GDM1 (cell line): ENCODE measurements around the gene PPM1H.
"Not testable (repeated sequence)": the region's sequence is repeated elsewhere in the genome, so short reads cannot be mapped to it uniquely, and the experiment has no call there.

ENCODE experiments used
- DNase-seq: peaks from one replicate; lab custom pipeline; 2025; lab: John Stamatoyannopoulos, UW

The PPM1H gene

DNA sequence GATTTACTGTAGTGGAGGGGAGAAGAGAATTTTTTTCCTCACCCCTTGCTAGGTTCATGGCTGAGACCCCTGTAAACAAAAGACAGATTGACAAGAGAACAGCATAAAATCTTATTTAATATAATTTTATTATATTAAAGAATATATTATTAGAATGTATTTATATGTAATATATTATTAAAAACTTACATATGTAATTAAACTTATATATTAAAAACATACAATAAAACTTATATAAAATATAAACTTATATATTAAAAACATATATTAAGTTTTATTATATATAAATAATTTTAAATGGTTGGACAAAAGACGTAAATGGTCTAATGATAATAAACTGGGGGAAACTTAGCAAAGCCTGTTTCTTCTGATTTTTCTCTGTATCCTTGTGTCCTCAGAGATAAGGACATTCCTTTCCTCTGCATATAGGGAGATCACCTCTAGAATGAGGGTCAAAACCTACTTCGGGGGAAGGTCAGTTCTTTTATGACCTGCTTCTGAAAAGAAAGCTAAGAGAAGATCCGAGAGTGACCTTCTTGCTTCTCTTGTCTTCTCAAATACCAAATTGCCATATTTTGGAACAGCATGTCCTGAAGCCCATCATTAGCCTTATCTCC lies 8.9 kb upstream of the PPM1H start:
- no peak for DNase-seq

DNA sequence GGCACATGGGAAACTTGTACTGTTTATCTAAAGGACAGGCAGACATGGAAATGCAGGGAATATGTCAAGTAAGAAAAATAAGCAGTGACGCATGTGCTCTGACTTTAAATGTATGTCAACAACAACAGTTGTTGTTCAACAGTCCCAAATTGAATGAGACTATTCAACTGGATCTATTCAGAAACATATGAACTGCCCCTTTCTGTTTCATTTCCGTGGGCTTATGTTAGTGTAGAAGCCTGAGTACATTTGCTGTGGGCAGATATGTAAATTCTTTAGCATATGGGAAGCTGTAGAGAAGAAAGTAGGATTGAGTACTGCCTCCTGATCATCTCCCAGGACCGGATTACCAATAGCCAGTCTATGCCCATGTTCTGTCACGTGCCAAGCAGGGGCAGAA lies 7.4 kb upstream of the PPM1H start:
- DNase-seq: not testable (repeated sequence)

DNA sequence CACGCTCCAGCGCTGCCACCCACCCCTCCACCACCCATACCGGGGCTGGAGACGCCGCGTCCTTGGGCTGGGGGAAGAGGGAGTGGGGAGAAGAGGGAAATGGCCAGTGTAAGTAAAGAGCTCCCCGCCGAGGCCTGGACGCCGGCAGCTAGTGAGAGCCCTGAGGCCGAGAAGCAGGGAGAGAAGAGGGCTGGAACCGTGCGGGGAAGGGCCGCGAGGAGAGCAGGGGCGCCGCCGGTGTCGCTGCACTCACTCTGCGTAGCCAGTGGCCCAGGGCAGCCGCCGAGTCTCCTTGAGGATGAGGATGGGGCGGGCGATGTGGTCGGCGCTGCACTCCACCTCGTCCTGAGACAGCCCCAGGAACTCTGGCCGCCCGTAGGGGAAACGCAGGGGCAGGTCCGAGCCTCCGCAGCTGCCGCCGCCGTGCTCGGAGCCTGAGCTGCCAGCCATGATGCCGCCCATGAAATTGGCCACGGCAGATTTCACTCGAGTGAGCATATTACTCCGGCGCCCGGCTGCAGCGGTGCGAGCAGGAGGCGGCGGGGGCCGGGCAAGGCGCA lies 631 bp downstream of the PPM1H start:
- peak; percentile 32 for DNase-seq

DNA sequence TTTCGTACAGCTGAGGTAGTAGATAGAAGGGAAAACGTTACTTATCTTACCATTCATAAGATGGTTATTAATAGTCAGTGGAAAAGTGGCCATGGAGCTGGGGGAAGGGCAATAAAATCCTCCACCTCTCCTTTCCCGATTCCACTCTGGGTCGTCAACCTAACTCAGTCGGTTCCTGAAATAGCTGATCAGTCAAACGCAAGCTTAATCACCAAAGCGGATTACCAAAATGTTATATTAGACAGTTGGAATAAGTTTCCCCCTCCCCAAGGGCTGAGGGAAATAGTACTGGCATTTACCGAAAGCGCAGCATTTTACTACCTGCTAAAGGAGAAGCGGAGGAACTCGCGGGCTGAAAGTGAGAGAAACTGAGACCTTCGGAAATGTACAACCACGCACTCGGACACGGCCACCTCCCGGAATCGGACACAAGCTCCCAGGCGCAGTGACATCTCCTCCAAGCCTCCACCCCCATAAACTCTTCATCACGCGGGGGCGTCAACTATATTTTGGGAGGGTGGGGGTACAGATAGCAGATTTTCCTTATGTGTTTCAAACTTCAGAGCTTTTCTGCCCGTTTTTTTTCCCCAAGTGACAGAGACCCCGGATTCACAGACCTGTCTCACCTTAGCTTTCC lies 1.2 kb downstream of the PPM1H start:
- no peak for DNase-seq

DNA sequence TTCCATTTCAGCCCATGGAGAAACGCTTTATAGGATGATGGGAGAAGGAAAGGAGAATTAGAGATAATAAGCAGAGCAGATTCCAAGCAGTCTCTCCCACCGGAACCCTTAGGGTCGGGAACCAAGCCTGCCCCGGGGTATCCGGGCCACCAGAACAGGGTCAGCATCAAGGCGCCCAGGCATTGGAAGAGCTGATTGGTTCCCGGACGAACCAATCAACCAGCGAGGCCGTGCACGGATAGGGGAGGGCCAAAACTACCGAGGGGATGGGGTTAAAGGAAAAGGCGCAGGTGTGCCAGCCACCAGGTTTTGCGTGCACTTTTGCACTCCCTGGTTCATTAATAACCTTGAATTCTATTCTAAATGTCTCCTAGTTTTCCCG lies 1.7 kb downstream of the PPM1H start:
- no peak for DNase-seq

DNA sequence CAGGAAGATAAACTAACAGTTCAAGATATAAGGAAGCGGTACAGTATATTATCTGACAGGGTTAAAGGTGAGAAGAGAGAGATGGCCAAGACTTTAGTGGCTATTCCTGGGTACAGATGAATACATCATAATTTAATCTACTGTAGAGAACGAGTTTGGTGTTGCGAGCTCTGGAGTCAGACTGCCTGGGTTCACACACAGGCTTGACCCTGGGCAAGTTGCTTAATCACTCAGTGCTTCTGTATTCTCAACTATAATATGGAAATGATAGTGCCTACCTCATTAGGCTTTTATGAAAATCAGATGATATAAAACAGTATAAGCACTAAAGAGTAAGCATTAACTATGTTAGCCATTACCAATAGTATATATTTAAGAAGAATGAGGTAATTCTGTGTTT lies 3.5 kb downstream of the PPM1H start:
- DNase-seq: peak; percentile 4

DNA sequence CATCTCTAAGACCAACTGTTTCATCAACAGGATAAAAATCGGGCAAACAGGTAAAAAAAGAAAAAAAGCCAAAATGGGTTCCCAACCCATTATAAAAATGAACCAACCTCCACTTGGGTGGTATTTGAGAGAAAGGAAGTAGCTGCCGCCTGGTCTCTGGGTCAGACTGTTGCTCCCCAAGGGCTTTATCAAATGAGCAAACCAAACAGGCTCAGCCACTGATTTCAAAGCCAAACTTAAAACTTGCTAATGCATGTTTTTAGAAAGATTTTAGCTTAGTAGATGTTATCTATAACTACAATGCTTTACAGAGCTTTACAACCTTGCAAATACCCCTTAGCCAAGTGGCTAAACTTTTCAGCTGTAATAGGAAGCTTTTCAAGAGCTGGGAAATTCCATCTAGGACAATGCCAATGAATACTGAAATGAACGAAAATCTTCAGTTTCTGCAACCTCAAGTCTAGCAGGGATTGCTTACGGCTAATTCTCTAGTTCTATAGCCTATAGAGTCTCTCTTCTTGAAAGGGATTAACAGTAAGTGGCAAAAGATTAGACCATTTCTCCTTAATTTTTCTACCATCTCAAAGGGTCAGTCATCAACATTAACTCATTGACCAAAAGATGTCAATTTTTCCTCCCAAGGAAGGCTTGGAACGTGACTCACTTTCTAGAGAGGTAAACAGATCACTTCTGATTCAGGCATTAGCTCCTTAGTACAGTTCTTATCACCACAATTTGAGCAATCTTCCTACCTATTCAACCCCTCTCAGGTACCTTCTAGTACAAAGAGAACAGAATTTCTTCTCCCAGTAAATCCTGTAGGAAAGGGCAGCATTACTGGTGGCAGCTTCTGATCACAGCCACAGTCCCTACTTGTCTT lies 4.2 kb downstream of the PPM1H start:
- no peak for DNase-seq

DNA sequence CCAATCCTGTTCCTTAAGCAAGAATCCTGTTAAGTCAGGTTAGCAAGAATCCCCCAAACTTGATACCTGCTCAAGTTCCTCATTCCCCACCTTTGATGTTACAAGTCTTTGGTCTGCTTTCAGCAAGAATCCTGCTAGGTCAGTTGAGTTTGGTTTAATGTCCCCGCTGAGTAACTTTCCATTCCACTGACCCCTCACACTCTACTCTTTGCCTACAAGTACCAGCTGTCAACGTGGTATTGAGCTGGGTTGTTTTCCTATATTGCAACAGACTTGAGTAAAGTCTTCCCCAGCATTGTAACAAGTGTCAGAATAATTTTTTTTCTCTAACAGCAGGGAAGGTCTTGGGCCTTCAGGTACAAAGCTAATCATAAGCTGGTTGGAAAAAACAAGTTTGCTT lies 6.3 kb downstream of the PPM1H start:
- no peak for DNase-seq

DNA sequence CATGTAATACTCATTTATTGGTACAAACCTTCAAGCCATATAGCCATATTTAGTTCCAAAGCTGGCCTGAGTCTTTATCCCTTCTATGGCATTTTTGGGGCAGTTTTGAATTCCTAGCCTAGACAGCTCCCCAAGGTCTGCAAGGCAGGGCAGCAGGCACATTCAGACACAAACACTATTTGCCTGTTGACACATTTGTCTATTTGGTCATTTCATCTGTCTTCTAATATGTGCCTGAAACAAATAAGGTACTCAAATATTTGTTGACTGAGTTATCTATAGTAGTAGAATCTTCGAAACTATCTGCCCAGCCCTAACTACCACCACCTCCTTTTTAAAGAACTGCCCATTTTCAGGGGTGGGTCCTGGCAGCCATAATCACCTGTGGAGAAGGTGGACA lies 9.3 kb downstream of the PPM1H start:
- DNase-seq: no peak

DNA sequence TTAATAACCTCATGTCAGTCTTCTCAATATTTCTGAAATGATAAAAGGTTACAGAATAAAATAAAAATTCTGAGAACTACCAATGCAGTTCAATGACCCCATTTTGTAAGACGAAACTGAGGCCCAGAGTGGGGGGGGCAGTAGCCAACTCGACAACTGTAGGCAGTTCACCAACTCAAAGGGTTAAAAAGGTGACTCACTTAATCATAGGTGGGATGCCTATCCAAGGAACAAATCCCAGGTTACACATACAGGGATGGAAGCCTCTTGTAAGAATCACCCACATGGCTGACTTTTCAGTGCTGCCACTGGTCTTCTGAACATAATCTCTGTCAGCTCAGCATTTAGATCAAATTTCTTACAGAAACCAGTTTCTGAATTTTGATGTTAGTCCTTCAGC lies 10.9 kb downstream of the PPM1H start:
- DNase-seq: no peak

DNA sequence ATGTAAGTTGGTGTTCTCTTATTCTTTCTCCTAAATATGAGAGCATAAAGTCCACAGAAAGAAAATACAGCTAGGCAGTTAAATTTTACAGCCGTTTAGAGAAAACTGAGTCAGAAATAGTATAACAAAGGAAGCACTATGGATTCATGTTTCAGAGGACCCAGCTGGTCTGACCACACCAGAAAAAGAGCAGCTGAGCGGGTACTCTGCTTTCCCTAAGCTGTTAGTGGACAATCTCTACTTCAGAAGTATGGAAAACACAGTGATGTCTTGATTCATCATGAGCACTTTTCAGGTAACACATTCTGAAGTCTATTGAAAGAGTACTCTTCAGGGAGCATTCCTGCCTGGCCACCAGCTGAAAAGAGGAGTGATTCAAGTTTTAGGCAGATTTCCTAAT lies 12.4 kb downstream of the PPM1H start:
- no peak for DNase-seq

DNA sequence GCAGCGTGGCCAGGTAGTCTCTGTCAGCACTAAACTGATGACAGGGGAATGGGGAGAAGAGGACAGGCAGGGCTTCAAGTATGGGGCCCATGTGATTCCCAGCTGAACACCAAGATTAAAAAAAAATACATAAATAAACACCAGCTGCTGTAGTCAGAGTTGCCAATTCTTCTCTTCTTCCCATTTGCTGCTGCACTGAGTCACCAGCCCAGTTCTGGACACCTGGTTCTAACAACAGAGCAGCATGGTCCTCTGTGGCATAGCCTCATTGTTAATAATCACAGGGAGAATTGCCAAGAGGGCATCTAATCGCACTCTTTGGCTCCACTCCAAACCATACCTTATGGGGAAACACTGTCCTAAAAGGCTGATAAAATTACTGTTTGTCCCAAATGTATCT lies 15.1 kb downstream of the PPM1H start:
- DNase-seq: no peak

DNA sequence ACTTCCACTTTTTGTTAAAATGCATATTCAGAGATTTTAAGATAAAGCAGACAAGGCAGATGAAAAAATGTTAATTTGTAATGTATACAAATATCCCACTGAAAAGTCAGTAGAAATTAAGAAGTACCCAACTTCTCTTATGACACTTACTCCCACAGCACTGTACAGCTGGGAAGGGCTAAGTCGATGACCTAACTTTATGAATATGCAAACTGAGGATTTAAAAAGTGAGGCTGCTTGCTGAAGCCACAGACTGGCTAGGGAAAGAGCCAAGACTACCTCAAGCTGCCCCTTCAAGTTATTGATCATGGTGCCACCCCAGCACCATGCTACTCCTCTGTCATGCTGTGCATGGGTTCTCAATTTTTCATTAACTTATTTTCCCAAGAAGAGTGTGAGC lies 17.0 kb downstream of the PPM1H start:
- DNase-seq: no peak

DNA sequence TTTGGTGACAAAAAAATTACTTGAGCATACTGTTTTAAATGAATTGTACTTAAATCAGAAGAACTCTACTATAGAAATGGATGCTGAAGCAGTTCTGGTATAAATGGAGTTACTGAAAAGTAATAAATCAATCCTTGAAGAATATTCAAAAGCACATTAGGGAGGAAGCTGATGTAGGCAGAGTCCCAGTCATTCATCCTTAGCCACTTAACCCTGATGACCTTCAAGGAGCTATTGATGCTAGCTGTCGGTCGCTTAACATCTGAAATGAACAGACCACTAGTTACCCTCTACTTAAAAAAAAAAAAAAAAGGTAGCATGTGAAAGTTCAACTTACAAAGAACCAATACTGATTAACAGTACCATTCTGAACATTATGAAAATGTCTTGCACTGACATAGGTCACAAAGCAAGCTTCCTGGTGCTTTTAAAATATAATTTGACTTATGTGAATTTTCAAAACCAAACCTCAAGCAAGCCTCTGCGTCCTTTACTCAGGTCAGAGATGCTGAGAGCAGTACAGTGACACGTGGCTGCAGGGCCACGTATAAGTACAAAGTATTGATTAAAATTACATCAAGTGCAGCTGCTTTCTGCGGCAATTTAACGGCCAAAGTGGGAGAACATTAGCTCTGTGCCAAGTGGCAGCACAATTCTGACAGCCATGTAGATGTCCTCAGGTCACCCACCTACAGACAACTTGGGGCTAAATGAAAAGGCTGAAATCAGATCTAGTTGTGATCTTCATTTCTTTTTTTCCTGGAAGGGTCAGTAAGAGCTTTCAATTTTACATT lies 18.1 kb downstream of the PPM1H start:
- DNase-seq: no peak

DNA sequence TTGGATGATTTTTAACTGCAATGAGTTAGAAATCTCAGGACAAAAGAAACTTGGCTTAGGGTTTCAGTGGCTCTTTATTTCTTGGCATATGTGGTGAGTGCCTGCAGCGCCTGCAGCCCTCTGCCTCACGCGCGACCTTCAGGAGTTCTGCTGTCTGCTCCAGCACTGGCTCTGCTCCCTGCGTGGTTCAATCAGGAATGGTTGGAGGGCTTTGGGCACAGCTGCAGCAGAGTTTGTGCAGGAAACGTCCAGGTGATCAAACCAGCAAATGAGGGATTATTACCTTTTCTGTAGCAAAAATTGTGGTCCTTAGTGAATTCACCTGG lies 19.8 kb downstream of the PPM1H start:
- no peak for DNase-seq

DNA sequence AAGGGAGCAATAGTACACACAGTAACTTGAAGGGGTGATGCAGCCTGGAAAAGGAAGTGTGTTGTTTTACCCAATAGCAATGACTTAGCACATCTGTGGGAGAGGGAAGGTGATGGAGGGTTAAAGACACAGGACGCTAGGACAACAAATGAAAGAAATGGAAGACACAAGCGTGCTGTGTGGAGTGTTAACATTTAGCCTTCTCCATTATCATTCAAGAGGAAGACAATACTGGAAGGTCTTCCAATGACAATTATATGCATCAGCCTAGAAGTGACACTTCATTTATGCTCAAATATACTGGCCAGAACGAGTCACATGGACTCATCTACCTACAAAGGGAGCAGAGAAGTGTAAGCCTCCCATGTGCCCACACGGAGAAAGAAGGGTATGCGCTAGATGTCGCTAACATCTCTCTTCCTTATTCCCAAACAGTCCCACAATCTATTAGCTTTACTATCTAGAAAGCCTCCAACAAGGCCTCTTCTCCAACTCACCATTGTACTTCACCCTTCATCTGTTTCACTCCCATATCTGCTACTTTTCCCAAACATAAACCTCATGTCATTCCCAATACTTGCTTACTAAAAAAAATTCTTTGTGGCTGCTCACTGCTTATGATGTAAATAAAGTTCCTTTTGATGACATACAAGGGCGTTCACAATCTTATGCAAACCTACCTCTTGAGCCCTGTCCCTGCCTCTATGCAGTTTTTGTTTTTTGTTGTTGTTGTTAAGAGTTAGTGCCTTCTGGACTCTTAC lies 20.3 kb downstream of the PPM1H start:
- DNase-seq: no peak

DNA sequence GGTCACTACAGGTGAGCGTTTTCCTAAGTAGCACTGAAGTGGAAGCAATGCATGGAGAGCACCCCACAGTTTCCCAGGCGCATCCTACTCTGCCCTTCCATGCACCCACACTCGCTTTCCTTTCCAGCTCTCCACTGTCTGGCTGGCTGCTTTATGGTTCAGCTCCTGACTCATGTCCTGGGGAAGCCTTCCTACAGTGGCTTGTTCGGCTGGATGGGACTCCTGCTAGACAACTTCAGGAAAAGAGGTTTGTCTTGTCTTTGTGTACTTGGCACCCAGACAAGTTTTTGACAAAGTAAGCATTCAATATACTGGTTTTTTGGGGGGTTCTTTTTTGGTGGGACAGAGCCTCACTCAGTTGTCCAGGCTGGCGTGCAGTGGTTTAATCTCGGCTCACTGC lies 21.6 kb downstream of the PPM1H start:
- no peak for DNase-seq

DNA sequence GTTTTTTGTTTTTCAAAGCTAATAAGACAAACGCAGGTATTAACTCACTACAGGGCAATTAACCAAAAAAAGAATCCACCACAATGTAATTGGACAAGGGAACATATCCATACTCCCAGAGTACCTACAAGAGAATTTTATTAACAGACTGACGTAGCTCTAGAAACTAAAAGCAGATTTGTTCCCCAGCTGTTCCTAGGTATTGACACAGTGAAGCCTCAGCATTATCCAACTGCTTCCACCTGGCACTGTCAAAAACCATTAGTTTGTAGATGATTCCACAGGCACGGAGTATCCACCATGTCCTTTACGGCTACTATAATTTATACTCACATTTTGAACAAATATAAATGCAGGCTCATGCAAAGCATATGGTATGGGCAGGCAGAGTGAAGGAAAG lies 22.3 kb downstream of the PPM1H start:
- DNase-seq: no peak

DNA sequence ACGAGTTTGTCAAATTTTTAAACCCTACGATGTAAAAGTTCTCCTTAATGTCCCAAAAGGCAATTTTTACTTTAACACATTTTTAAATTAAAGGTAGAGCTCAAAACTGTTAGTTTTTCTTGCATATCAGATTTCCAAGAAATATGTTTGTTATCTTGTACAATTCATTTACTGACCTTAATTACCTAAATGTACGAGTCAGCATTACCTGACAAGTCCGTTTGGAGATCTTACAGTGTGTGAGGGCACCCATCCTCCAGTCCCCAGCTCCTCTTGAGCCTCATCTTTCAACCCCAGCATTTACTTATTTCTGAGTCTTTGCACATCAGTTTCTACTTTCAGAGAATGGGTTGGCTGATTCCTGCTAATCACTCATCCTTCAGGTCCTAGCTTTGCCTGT lies 23.7 kb downstream of the PPM1H start:
- DNase-seq: no peak

DNA sequence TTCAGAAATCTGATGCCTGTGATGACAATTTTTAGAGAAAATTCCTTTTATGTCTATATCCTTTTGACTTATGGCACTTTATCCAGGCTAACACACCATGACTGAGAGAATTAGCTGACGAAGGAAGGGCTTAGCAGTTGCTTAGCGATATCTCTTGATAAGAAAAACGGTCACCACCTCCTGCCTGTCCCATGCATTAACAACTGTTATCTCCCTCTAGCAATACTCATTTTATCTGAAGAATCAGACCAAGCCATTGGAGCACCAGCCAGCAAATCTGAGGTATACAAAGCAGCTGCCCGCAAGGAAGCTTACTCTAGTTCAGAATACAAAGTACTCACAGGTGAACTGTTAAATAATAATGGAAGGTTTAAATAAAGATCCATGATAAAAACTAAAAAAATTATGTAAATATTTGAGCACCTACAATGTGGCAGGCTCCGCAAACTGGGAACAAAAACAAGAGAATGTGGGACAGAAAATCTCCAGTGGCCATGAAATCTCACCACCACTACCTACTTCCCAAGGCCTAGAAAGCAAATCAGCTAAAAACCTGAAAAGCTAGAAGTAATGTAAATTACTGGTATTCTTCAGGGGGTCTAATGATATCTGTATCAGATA lies 24.3 kb downstream of the PPM1H start:
- DNase-seq: no peak

DNA sequence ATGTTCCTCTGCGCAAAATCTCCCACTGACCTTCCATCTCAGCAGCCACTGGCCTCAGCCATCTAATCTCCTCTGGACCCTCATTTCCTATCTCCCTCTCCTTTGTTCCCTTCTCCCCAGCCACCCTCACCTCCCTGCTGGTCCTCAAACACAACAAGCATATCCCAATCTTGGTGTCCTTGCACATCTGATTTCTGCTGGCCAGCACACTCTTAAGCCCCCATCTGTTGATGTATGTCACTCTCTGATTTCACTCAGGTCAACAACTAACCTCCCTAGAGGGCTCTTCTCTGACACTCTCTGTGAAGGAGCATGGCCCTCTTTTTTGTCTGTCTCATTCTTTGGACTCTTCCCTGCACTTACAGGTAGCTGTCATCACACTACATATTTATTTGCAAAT lies 25.6 kb downstream of the PPM1H start:
- DNase-seq: no peak
